ENCODE results near the gene C4B. TPM values are rescaled to one million over a fixed set of nuclear protein-coding genes. Genes with fewer than 3 reads are reported as not detected.

The C4B gene
- total and polyA plus RNA-seq, 9 of the 15 experiments (the other 6 are each of a cell fraction or from before 2014, with no cell fraction given) = 0.32 to 8.8 (median 5.4) TPM

- TF ChIP-seq, protein P1, sequence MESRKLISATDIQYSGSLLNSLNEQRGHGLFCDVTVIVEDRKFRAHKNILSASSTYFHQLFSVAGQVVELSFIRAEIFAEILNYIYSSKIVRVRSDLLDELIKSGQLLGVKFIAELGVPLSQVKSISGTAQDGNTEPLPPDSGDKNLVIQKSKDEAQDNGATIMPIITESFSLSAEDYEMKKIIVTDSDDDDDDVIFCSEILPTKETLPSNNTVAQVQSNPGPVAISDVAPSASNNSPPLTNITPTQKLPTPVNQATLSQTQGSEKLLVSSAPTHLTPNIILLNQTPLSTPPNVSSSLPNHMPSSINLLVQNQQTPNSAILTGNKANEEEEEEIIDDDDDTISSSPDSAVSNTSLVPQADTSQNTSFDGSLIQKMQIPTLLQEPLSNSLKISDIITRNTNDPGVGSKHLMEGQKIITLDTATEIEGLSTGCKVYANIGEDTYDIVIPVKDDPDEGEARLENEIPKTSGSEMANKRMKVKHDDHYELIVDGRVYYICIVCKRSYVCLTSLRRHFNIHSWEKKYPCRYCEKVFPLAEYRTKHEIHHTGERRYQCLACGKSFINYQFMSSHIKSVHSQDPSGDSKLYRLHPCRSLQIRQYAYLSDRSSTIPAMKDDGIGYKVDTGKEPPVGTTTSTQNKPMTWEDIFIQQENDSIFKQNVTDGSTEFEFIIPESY (CRISPR knock-in tag; IDR thresholded peaks at IDR 0.05) = no peak
- TF ChIP-seq SUPT5H (IDR thresholded peaks at IDR 0.05) (peak; percentile 69), ZNF224 (CRISPR knock-in tag; IDR thresholded peaks at IDR 0.05) (no peak), SREBF2 (CRISPR knock-in tag; IDR thresholded peaks at IDR 0.05) (no peak), NBN (IDR thresholded peaks at IDR 0.05; ENCODE audit: low read depth) (no peak; the same call in 1 of the 2 replicates), GTF2F1 (IDR thresholded peaks at IDR 0.05; ENCODE audit: low read depth, low read length) (no peak), ZSCAN32 (CRISPR knock-in tag; IDR thresholded peaks at IDR 0.05) (no peak), ARID1B (IDR thresholded peaks at IDR 0.05) (peak; percentile 87), RBM15 (IDR thresholded peaks at IDR 0.05; ENCODE audit: insufficient read depth, low read length) (no peak), KDM1A (IDR thresholded peaks at IDR 0.05) (peak; percentile 55 to 84; a peak in 3 of 4 replicates), HDAC2 (IDR thresholded peaks at IDR 0.05) (peak; percentile 84), CCAR2 (IDR thresholded peaks at IDR 0.05; ENCODE audit: low read depth, low read length) (no peak), TAF9B (IDR thresholded peaks at IDR 0.05; ENCODE audit: partially characterized antibody) (no peak), ZNF431 (CRISPR knock-in tag; IDR thresholded peaks at IDR 0.05) (0 out of 2 replicates have a peak, but pooled peaks have one; percentile 26), MYNN (IDR thresholded peaks at IDR 0.05) (no peak; the same call in 1 of the 2 replicates), MYNN (CRISPR knock-in tag; IDR thresholded peaks at IDR 0.05) (no peak), TBL1XR1 (IDR thresholded peaks at IDR 0.05; ENCODE audit: low read length in 2 of 2) (0 out of 4 replicates have a peak, but pooled peaks of 1 of the 2 experiments have one; percentile 44), TCFL5 (CRISPR knock-in tag; conservative IDR thresholded peaks at IDR 0.05) (no peak), ZNF717 (CRISPR knock-in tag; IDR thresholded peaks at IDR 0.05) (no peak), E2F3 (CRISPR knock-in tag; IDR thresholded peaks at IDR 0.05) (0 out of 2 replicates have a peak, but pooled peaks have one; percentile 13)
- TF ChIP-seq, protein P2, sequence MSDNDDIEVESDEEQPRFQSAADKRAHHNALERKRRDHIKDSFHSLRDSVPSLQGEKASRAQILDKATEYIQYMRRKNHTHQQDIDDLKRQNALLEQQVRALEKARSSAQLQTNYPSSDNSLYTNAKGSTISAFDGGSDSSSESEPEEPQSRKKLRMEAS (CRISPR knock-in tag; IDR thresholded peaks at IDR 0.05) = peak; percentile 5; the same call in 1 of the 2 replicates
- TF ChIP-seq, protein P3, sequence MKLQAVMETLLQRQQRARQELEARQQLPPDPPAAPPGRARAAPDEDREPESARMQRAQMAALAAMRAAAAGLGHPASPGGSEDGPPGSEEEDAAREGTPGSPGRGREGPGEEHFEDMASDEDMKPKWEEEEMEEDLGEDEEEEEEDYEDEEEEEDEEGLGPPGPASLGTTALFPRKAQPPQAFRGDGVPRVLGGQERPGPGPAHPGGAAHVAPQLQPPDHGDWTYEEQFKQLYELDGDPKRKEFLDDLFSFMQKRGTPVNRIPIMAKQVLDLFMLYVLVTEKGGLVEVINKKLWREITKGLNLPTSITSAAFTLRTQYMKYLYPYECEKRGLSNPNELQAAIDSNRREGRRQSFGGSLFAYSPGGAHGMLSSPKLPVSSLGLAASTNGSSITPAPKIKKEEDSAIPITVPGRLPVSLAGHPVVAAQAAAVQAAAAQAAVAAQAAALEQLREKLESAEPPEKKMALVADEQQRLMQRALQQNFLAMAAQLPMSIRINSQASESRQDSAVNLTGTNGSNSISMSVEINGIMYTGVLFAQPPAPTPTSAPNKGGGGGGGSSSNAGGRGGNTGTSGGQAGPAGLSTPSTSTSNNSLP (IDR thresholded peaks at IDR 0.05; ENCODE audit: borderline replicate concordance, low read depth, low read length) = peak; percentile 68; the same call in 1 of the 2 replicates
- TF ChIP-seq, protein P4, sequence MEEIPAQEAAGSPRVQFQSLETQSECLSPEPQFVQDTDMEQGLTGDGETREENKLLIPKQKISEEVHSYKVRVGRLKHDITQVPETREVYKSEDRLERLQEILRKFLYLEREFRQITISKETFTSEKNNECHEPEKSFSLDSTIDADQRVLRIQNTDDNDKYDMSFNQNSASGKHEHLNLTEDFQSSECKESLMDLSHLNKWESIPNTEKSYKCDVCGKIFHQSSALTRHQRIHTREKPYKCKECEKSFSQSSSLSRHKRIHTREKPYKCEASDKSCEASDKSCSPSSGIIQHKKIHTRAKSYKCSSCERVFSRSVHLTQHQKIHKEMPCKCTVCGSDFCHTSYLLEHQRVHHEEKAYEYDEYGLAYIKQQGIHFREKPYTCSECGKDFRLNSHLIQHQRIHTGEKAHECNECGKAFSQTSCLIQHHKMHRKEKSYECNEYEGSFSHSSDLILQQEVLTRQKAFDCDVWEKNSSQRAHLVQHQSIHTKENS (CRISPR knock-in tag; IDR thresholded peaks at IDR 0.05) = no peak
- TF ChIP-seq, protein P5, sequence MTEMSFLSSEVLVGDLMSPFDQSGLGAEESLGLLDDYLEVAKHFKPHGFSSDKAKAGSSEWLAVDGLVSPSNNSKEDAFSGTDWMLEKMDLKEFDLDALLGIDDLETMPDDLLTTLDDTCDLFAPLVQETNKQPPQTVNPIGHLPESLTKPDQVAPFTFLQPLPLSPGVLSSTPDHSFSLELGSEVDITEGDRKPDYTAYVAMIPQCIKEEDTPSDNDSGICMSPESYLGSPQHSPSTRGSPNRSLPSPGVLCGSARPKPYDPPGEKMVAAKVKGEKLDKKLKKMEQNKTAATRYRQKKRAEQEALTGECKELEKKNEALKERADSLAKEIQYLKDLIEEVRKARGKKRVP (CRISPR knock-in tag; IDR thresholded peaks at IDR 0.05) = 0 out of 2 replicates have a peak, but pooled peaks have one; percentile 29
Measured at GRCh38 chr6:31969712-31970603, 44.6 kb upstream of the C4B start (continued).

Data from K562 (cell line).